ENCODE data around the gene DUS1L. TPM values are rescaled to one million over a fixed set of nuclear protein-coding genes. Genes with fewer than 3 reads are reported as not detected.

The DUS1L gene
- polyA plus RNA-seq, 1 donor from 2014 or later: 55.7 TPM

GRCh38 chr17:82011617-82012187, 53.9 kb downstream of the DUS1L start:
- no peaks in the 10 kb centered on the region for H3K4me1 Mint-ChIP-seq
- no peaks in the 10 kb centered on the region for H3K9me3 Mint-ChIP-seq
- no peaks in the 10 kb centered on the region for H3K36me3 Mint-ChIP-seq
- no peak overlapping the region for H3K27ac Mint-ChIP-seq
- no peaks in the 10 kb centered on the region for H3K27me3 Mint-ChIP-seq
- no peak overlapping the region for H3K4me3 Mint-ChIP-seq

- Mint-ChIP-seq H3K4me3 (no peak overlapping the region), H3K9me3 (no peaks in the 10 kb centered on the region), H3K4me1 (no peaks in the 10 kb centered on the region), H3K27me3 (no peaks in the 10 kb centered on the region), H3K27ac (no peak overlapping the region), H3K36me3 (no peaks in the 10 kb centered on the region)
Observed at GRCh38 chr17:82010575-82011525, 54.8 kb downstream of the DUS1L start.

- Mint-ChIP-seq H3K4me1 (no peaks in the 10 kb centered on the region), H3K9me3 (no peaks in the 10 kb centered on the region), H3K27ac (no peak overlapping the region), H3K4me3 (no peak overlapping the region), H3K27me3 (no peaks in the 10 kb centered on the region), H3K36me3 (no peaks in the 10 kb centered on the region)
Observed at GRCh38 chr17:82009413-82009812, 56.2 kb downstream of the DUS1L start.

- Mint-ChIP-seq H3K27ac (no peak overlapping the region), H3K9me3 (no peaks in the 10 kb centered on the region), H3K4me3 (no peak overlapping the region), H3K27me3 (no peaks in the 10 kb centered on the region), H3K4me1 (no peaks in the 10 kb centered on the region), H3K36me3 (no peaks in the 10 kb centered on the region)
Observed at GRCh38 chr17:82008941-82009405, 56.6 kb downstream of the DUS1L start.

GRCh38 chr17:82008258-82008940, 57.2 kb downstream of the DUS1L start:
- Mint-ChIP-seq H3K27ac (no peak overlapping the region), H3K27me3 (no peaks in the 10 kb centered on the region), H3K4me1 (no peaks in the 10 kb centered on the region), H3K9me3 (no peaks in the 10 kb centered on the region), H3K4me3 (no peak overlapping the region), H3K36me3 (no peaks in the 10 kb centered on the region)

Other genes starting within 250 kb of the DUS1L start
- gene MCRIP1, start 232.5 kb downstream of the DUS1L start, polyA plus RNA-seq: 66.4 TPM
- not detected for gene PPP1R27, start 230.8 kb downstream of the DUS1L start, polyA plus RNA-seq
- 177 TPM for gene P4HB, start 205.3 kb downstream of the DUS1L start, polyA plus RNA-seq
- gene ARHGDIA, start 194.5 kb downstream of the DUS1L start, polyA plus RNA-seq: 163 TPM
- 22.5 TPM for gene ALYREF, start 174.2 kb downstream of the DUS1L start, polyA plus RNA-seq
- 266 TPM for gene ANAPC11, start 174.1 kb downstream of the DUS1L start, polyA plus RNA-seq
- gene NPB, start 163.6 kb downstream of the DUS1L start, polyA plus RNA-seq: not detected
- 20.0 TPM for gene PCYT2, start 154.4 kb downstream of the DUS1L start, polyA plus RNA-seq
- 31.6 TPM for gene SIRT7, start 147.6 kb downstream of the DUS1L start, polyA plus RNA-seq
- 1.6 TPM for gene MAFG, start 138.1 kb downstream of the DUS1L start, polyA plus RNA-seq
- gene PYCR1, start 128.5 kb downstream of the DUS1L start, polyA plus RNA-seq: 3.6 TPM
- not detected for gene MYADML2, start 118.6 kb downstream of the DUS1L start, polyA plus RNA-seq
- not detected for gene NOTUM, start 104.6 kb downstream of the DUS1L start, polyA plus RNA-seq
- gene ASPSCR1, start 88.2 kb downstream of the DUS1L start, polyA plus RNA-seq: 30.8 TPM
- 47.7 TPM for gene CENPX, start 42.9 kb downstream of the DUS1L start, polyA plus RNA-seq
- gene LRRC45, start 42.5 kb downstream of the DUS1L start, polyA plus RNA-seq: 5.3 TPM
- not detected for gene RAC3, start 34.1 kb downstream of the DUS1L start, polyA plus RNA-seq
- gene DCXR, start 28.1 kb downstream of the DUS1L start, polyA plus RNA-seq: 88.3 TPM
- gene RFNG, start 14.0 kb downstream of the DUS1L start, polyA plus RNA-seq: 4.1 TPM
- gene GPS1, start 13.9 kb downstream of the DUS1L start, polyA plus RNA-seq: 122 TPM
- 2.9 TPM for gene FASN, start 32.4 kb upstream of the DUS1L start, polyA plus RNA-seq
- 34.1 TPM for gene CCDC57, start 147.0 kb upstream of the DUS1L start, polyA plus RNA-seq
- gene SLC16A3, start 163.2 kb upstream of the DUS1L start, polyA plus RNA-seq: 3.7 TPM
- 78.3 TPM for gene CSNK1D, start 207.9 kb upstream of the DUS1L start, polyA plus RNA-seq

Data from IgD-negative memory B cell (primary cell).